ENCODE measurements around the gene DGKZ.
"Not testable (repeated sequence)": the region's sequence is repeated elsewhere in the genome, so short reads cannot be mapped to it uniquely, and the experiment has no call there.

DGKZ gene

DNA sequence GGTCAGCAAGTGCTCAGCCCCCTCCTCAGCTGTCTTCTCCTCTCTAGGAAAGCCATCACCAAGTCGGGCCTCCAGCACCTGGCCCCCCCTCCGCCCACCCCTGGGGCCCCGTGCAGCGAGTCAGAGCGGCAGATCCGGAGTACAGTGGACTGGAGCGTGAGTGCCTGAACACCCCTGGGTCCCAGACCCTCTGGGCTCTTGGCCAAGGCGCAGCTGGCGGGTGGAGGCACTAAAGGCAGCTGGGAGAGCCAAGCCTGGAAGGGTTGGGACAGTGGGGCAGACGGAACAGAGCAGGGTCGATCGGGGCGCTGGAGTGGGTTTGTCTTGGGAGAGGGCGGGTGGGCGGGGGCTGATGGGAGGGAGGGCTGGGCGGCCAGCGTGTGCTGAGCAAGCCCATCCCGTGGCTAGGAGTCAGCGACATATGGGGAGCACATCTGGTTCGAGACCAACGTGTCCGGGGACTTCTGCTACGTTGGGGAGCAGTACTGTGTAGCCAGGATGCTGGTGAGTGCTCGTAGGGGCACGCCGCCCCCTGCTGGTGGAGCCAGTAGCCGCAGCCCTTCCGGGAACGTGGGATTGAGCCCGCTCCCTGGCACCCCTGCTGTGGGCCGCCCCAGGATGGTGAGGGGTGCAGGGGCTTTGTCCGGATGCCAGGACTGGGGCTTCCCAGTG is 20.1 kb downstream of the DGKZ start:
- FAIRE-seq, result no peak

DNA sequence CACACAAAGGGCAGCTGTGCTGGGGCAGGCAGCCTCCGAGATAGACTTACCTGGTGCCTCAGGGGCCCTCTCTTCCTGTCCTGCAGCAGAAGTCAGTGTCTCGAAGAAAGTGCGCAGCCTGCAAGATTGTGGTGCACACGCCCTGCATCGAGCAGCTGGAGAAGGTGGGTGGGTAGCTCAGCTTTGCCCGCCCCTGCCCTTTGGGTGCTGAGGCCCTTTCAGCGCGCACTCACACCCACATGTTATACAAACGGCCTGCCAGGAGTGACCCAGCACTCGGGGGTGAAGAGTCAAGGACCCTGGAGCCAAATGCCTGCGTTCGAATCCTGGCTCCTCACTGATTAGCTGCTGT is 20.6 kb downstream of the DGKZ start:
- FAIRE-seq, result no peak

GRCh38 chr11:46369458-46370152 is 22.3 kb downstream of the DGKZ start:
- no peak for FAIRE-seq

DNA sequence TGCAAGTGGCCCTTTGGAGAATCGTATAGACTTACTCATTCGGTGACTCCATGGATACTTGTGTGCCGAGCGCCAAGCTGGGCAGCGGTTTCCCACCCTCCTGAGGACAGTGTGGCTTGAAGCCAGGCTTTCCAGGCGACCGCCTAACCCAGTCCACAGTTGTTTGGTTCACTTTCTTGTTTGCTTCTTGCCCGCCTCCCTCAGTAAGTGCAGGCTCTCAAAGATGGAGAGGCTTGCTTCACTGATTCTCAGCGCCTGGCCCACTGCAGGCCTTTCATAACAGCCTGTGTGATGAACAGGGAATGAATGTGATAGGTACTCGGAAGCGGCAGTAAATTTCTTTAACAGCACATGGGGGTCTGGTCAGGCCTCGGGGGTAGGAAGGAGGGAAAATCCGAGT is 23.0 kb downstream of the DGKZ start:
- no peak for FAIRE-seq

GRCh38 chr11:46371262-46371661 is 24.0 kb downstream of the DGKZ start:
- not testable (repeated sequence) for FAIRE-seq

DNA sequence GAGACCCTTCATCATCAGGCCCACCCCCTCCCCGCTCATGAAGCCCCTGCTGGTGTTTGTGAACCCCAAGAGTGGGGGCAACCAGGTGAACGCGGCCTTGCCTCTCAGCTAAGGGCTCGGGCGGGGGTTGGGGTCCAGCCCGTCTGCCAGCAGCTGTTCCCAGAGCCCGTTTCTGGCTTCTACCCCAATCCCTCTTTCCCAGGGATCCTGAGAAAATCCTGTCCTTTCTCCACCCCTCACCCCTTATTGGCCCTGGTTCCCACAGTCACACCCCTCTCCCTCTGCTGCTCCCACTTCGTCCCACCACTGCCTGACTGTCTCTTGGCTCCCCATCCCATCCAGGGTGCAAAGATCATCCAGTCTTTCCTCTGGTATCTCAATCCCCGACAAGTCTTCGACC is 24.8 kb downstream of the DGKZ start:
- FAIRE-seq, result no peak

DNA sequence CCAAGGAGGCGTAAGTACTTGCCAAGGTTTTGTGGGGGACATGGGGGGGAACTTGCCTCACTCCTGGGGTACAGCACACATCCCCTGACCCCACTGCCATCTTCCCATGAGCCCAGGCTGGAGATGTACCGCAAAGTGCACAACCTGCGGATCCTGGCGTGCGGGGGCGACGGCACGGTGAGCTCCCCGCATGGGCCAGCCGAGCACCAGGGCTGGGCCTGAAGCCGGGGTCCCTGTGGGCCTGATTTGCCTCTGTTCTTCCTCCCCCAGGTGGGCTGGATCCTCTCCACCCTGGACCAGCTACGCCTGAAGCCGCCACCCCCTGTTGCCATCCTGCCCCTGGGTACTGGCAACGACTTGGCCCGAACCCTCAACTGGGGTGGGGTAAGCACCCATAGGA is 25.2 kb downstream of the DGKZ start:
- FAIRE-seq, result not testable (repeated sequence)

- no peak for FAIRE-seq
These were observed 26.8 kb downstream of the DGKZ start for GRCh38 chr11:46373787-46374740.

- no peak for FAIRE-seq
These were observed 27.6 kb downstream of the DGKZ start for GRCh38 chr11:46374815-46375214.

DNA sequence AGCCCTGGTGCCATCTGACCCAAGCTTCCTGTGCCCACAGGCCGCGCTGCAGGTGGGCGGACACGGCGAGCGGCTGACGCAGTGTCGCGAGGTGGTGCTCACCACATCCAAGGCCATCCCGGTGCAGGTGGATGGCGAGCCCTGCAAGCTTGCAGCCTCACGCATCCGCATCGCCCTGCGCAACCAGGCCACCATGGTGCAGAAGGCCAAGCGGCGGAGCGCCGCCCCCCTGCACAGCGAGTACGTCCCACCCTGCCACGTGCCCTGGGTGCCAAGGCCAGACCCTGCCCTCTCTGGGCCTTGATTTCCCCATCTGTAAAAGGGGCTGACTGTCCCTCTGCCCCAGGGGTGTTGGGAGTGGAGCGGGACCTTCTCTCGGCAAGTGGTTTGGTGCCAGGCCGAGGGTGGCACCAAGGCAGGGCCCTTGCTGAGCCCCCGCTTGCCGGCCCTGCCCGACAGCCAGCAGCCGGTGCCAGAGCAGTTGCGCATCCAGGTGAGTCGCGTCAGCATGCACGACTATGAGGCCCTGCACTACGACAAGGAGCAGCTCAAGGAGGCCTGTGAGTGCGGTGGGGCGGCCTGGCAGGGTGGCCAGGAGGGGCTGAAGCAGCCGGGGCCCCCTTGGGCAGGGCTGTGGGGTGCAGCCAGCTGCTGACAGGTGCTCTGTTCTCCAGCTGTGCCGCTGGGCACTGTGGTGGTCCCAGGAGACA is 28.3 kb downstream of the DGKZ start:
- FAIRE-seq, result no peak

DNA sequence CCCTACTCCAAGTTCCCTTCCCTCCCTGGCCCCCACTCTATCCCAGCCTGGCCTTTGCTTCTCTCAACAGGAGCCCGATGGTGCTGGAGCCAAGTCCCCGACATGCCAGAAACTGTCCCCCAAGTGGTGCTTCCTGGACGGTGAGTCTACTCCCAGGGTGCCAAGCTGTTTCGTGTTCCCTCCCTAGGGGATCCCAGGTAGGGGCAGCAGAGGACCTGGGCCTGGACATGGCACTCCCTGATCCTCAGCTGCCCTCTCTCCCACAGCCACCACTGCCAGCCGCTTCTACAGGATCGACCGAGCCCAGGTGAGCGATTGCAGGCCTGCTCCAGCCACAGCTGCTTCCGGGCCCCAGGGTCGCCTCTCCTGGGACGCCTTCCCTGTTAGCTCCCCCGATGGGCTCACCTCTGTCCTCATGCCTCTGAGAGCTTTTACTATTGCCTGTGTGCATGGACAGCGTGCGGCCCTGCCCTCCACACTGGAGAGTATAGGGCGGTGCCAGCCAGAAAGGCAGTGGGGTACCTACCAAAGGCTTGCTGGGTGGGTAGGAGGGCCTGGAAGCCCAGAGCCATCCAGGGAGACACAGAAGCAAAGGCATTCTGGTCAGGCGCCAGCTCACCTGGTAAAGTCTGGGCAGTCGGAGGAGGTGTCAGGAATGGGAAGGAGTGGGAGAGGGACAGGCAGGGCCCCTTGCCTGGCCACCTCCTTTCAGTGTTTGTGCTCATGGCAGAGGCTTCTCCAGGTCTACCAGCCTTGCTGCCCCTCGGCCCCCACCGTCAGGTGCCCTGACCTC is 29.2 kb downstream of the DGKZ start:
- FAIRE-seq, result no peak

GRCh38 chr11:46377290-46377689 is 30.0 kb downstream of the DGKZ start:
- FAIRE-seq, result no peak

GRCh38 chr11:46377831-46378230 is 30.6 kb downstream of the DGKZ start:
- no peak for FAIRE-seq

DNA sequence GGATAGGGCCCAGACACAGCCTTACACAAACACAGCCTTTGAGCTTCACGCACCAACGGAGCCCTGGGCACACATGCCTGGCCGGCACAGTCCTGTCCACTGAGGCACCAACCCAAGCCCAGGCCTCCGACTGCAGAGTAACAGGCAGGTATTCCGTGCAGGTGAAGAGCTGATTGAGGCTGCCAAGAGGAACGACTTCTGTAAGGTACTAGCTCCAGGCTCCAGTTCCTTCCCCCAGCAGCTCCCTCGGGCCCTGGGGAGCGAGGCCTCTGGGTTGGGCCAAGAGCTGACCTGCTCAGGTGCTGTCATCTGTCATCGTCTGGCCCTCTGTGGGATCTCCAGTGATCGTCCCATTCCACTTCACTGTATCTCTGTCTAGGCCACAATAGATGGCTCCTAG is 31.0 kb downstream of the DGKZ start:
- FAIRE-seq, result no peak

DNA sequence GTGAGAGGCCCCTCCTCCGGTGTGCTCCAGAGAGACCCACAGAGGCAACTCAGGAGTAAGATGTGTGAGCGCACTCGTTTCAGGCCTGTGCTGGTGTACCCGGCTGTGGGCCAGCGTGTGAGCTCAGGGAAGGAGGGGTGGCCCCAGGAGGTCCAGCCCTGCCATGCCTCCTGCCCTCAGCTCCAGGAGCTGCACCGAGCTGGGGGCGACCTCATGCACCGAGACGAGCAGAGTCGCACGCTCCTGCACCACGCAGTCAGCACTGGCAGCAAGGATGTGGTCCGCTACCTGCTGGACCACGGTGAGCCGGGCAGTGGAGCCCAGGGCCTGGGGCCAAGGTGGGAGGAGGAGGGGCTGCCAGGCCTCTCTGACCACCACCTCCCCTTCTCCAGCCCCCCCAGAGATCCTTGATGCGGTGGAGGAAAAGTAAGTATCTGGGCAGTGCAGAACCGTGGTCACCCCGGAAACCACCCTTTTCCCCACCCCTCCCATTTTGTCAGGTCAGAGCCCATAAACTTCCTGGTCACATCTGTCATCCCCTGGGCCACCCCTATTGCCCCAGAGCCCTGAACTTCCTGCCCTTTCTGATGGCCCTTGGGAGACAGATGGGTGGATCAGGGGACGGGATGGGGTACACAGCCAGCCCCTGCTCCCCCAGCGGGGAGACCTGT is 31.7 kb downstream of the DGKZ start:
- FAIRE-seq, result no peak

GRCh38 chr11:46379482-46380293 is 32.4 kb downstream of the DGKZ start:
- not testable (repeated sequence) for FAIRE-seq

DNA sequence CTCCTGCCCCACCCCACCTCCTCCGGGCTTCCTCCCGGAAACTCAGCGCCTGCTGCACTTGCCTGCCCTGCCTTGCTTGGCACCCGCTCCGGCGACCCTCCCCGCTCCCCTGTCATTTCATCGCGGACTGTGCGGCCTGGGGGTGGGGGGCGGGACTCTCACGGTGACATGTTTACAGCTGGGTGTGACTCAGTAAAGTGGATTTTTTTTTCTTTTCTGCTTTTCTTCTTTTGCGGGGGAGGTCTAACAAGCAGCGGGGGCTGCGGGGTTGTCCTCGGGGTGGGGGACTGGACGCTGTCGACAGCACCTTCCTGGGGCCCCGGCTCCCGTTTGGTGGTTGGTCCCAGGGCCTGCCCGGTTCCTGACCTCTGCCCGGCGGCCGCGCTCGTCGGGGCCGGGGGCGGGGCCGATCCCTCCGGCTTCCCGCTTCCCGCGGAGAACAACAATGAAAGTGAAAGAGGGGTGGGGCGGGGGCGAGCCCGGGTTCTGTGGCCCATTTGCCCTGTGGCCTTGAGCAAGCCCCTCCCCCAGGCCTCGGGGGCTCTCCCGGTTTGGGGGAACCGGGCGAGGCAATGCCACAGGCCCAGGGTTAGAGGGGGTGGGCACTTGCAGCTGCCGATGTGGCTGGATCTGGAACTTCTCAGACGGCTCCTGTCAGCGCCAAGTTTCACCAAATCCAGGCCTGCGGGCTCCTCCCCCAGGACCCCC is 33.2 kb downstream of the DGKZ start:
- no peak for FAIRE-seq

- no peak for FAIRE-seq
These were observed 34.0 kb downstream of the DGKZ start, which contains the start of gene MDK for GRCh38 chr11:46381048-46381818. Gene MDK, plus strand, starts transcription at chr11:46381669. Its CDS starts 389 bp downstream, at chr11:46382058.

Measured in islet of Langerhans (tissue), 1 donor.